Esophagus muscularis mucosa (tissue), 4 donors: Measurements from ENCODE around the gene NAPA. TPM values are rescaled to one million over a fixed set of nuclear protein-coding genes. Genes with fewer than 3 reads are reported as not detected.

Experiments
- DNase-seq: peaks from one replicate; pipeline ENCODE4 v3.0.0-alpha.2; 2017; ENCODE audit errors: extremely low spot score
- H3K27ac ChIP-seq, 4 donors: fragments of 200-600 bp; sonication (generic); replicated peaks in 1 of 4; 1 replicate in 3 of 4; 2 replicates in 1 of 4; pipeline ENCODE4 v1.5.1; 2016 to 2019; ENCODE audit warnings: mild to moderate bottlenecking in 1 of 4
- H3K27me3 ChIP-seq, 4 donors: fragments of 200-600 bp; sonication (generic); one replicate each; pipeline versions ENCODE4 v1.5.1 to v1.6.0; 2016 to 2019
- H3K36me3 ChIP-seq, 4 donors: fragments of 200-600 bp; sonication (generic); one replicate each; pipeline ENCODE4 v1.5.1; 2016 to 2019
- H3K4me1 ChIP-seq, 4 donors: fragments of 200-600 bp; sonication (generic); one replicate each; pipeline ENCODE4 v1.5.1; 2016 to 2019
- H3K4me3 ChIP-seq, 4 donors: fragments of 200-600 bp; sonication (generic); 1 replicate in 2 of 4; 2 replicates in 2 of 4; pipeline ENCODE4 v1.5.1; 2016 to 2019; ENCODE audit warnings: mild to moderate bottlenecking in 4 of 4, moderate library complexity in 1 of 4
- H3K9me3 ChIP-seq, 4 donors: fragments of 200-600 bp; sonication (generic); 1 replicate in 3 of 4; 2 replicates in 1 of 4; pipeline ENCODE4 v1.5.1; 2016 to 2019
- EP300 ChIP-seq: sonication (generic); formaldehyde crosslinking; IDR thresholded peaks from one replicate; pipeline ENCODE4 v1.6.1; 2017; ENCODE audit warnings: antibody characterized with exemption
- POLR2A ChIP-seq: fragments of 450-650 bp; IDR thresholded peaks from one replicate; pipeline ENCODE4 v1.6.1; 2017; ENCODE audit warnings: antibody characterized with exemption, moderate library complexity, mild to moderate bottlenecking, low read depth
- POLR2AphosphoS5 ChIP-seq, 2 donors: sonication (generic); formaldehyde crosslinking; IDR thresholded peaks; one replicate each; pipeline ENCODE4 v1.6.1; 2017; ENCODE audit warnings: antibody characterized with exemption in 2 of 2
- WGBS: methylation state at CpG from one replicate; pipeline ENCODE4 v1.1.5; 2018; 5-methylcytosine and 5-hydroxymethylcytosine counted together
- intact Hi-C: fragments of 100-400 bp; cut with DNase I; formaldehyde crosslinking; loops from one replicate; pipeline ENCODE4 v1.15.1; 2023
- total RNA-seq, 4 donors: library from RNA; depleted of rRNA; stranded (reverse); fragments of >200 nt; gene quantifications; one replicate each; pipeline versions ENCODE4 v1.1.0 to v1.2.1, GENCODE V29; 2016
- TF ChIP-seq, protein P1 (sequence below), 3 experiments: fragments of 200-600 bp in 2 of 3; fragments of 450-650 bp in 1 of 3; sonication (generic) in 2 of 3; IDR thresholded peaks; one replicate each; pipeline ENCODE4 v1.5.1; 2017 to 2019; ENCODE audit warnings: antibody characterized with exemption in 3 of 3, mild to moderate bottlenecking in 2 of 3, moderate library complexity in 1 of 3

NAPA gene
- total RNA-seq, 4 donors from 2014 or later = 109 to 164 (median 148) TPM

DNA sequence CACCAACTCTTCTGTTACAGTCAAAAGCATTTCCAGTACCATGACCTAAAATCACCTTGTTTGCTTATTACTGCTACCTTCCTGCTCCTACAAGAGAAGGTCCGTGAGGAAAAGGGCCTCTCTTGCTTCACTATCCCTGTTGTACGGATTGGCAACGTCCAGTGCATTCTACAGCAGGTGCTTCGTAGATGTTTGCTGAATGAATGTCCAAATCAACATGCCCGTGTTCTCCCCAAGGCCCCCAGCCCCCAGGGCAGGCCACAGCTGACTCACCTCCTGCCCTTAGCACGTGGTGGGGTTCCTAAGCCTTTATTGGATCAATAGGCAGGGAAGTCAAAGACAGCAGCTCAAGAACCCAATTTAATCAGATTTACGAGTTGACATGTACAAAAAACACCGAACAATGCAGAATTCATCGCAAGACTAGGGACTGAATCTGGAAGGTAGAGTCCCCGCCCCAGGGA is 5.5 kb upstream of the NAPA start:
- Histone ChIP-seq H3K9me3 (no peaks in the 10 kb centered on the region), H3K27me3 (peaks cover 0 to 21% (median 0%) of the 10 kb centered on the region in 4 donors), H3K4me1 (peaks cover 17 to 26% (median 25%) of the 10 kb centered on the region in 4 donors), H3K36me3 (no peaks in the 10 kb centered on the region), H3K27ac (no peak overlapping the region), H3K4me3 (no peak overlapping the region)
- 82% methylated on average over 9 of the region's 10 CpGs for WGBS
- TF ChIP-seq POLR2AphosphoS5 (IDR thresholded peaks at IDR 0.05) = no peak
- TF ChIP-seq, protein P1, sequence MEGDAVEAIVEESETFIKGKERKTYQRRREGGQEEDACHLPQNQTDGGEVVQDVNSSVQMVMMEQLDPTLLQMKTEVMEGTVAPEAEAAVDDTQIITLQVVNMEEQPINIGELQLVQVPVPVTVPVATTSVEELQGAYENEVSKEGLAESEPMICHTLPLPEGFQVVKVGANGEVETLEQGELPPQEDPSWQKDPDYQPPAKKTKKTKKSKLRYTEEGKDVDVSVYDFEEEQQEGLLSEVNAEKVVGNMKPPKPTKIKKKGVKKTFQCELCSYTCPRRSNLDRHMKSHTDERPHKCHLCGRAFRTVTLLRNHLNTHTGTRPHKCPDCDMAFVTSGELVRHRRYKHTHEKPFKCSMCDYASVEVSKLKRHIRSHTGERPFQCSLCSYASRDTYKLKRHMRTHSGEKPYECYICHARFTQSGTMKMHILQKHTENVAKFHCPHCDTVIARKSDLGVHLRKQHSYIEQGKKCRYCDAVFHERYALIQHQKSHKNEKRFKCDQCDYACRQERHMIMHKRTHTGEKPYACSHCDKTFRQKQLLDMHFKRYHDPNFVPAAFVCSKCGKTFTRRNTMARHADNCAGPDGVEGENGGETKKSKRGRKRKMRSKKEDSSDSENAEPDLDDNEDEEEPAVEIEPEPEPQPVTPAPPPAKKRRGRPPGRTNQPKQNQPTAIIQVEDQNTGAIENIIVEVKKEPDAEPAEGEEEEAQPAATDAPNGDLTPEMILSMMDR (IDR thresholded peaks at IDR 0.05) = no peak
- no peak for TF ChIP-seq EP300
- no peak for TF ChIP-seq POLR2A
- no peak for DNase-seq
- intact Hi-C loops = no loop called here

- DNase-seq = no peak
- no peaks in the 10 kb centered on the region for H3K36me3 ChIP-seq
- intact Hi-C loops = loop anchor here (5.0 kb wide), 1 partner anchor 88 kb away; the partner anchor contains the start of gene BICRA
- peaks cover 21 to 30% (median 26%) of the 10 kb centered on the region in 4 donors for H3K4me1 ChIP-seq
- TF ChIP-seq, protein P1 (IDR thresholded peaks at IDR 0.05) = no peak
- TF ChIP-seq POLR2AphosphoS5 (IDR thresholded peaks at IDR 0.05) (no peak), POLR2A (no peak), EP300 (no peak)
- no peaks in the 10 kb centered on the region for H3K9me3 ChIP-seq
- no peak overlapping the region for H3K27ac ChIP-seq
- WGBS = 80% methylated on average over 9 of the region's 9 CpGs
- H3K27me3 ChIP-seq = peaks cover 0 to 21% (median 0%) of the 10 kb centered on the region in 4 donors
- no peak overlapping the region for H3K4me3 ChIP-seq
These were observed 4.0 kb upstream of the NAPA start for GRCh38 chr19:47518854-47519253.

- Histone ChIP-seq H3K27me3 (peaks cover 0 to 21% (median 0%) of the 10 kb centered on the region in 4 donors), H3K9me3 (no peaks in the 10 kb centered on the region), H3K4me3 (no peak overlapping the region), H3K27ac (no peak overlapping the region), H3K36me3 (no peaks in the 10 kb centered on the region), H3K4me1 (peaks cover 24 to 38% (median 30%) of the 10 kb centered on the region in 4 donors)
- TF ChIP-seq POLR2AphosphoS5 (IDR thresholded peaks at IDR 0.05) (no peak), EP300 (no peak), POLR2A (no peak)
- TF ChIP-seq, protein P1 (IDR thresholded peaks at IDR 0.05) = no peak
- intact Hi-C loops = loop anchor here (5.0 kb wide), 1 partner anchor 89 kb away; the partner anchor contains the start of gene BICRA
- 53% methylated on average over 4 of the region's 4 CpGs for WGBS
- DNase-seq = no peak
These were observed 3.3 kb upstream of the NAPA start for GRCh38 chr19:47518139-47518538.

GRCh38 chr19:47514151-47514868 is 553 bp downstream of the NAPA start:
- intact Hi-C loops = loop anchor here (2.0 kb wide), 1 partner anchor 184 kb away; no protein-coding TSS in a partner anchor
- DNase-seq = no peak
- Histone ChIP-seq H3K27ac (peak overlapping the region; percentile 94 to 99 (median 98)), H3K36me3 (peaks cover 0 to 8% (median 0%) of the 10 kb centered on the region in 4 donors), H3K4me1 (peaks cover 45 to 59% (median 58%) of the 10 kb centered on the region in 4 donors), H3K9me3 (no peaks in the 10 kb centered on the region), H3K27me3 (no peaks in the 10 kb centered on the region), H3K4me3 (peak overlapping the region; percentile 70 to 99 (median 94))
- under 1% methylated on average over 32 of the region's 40 CpGs for WGBS
- TF ChIP-seq, protein P1 (IDR thresholded peaks at IDR 0.05) = no peak
- TF ChIP-seq POLR2AphosphoS5 (IDR thresholded peaks at IDR 0.05) (no peak), EP300 (no peak), POLR2A (no peak)
